Thyroid gland (tissue), 4 donors: ENCODE measurements around the gene THAP4.

Source experiments
- POLR2A ChIP-seq, 2 donors: fragments of 450-650 bp; IDR thresholded peaks; one replicate each; pipeline ENCODE4 v1.6.1; 2017; ENCODE audit warnings: antibody characterized with exemption in 2 of 2, mild to moderate bottlenecking in 2 of 2, moderate library complexity in 1 of 2
- TF ChIP-seq, protein P1 (sequence below), 6 experiments: fragments of 200-600 bp in 3 of 6; fragments of 450-650 bp in 3 of 6; sonication (generic) in 3 of 6; IDR thresholded peaks; one replicate each; pipeline ENCODE4 v1.5.1; 2016 to 2019; ENCODE audit warnings: antibody characterized with exemption in 6 of 6, mild to moderate bottlenecking in 2 of 6, inconsistent platforms in 1 of 6, moderate library complexity in 1 of 6

DNA sequence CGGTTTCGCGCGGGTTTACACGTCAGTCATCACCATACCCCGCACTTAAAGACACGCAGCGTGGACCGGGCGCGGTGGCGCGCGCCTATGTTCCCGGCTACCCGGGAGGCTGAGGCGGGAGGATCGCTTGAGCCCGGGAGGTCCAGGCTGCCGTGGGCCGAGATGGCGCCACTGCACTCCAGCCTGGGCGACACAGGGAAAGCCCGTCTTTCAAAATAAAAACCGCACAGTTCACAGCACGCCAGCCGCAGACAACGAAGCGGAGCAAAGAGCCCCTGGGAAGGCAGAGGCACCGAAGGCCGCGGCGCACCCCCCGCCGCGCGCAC lies 49.3 kb upstream of the THAP4 start:
- TF ChIP-seq, protein P1, sequence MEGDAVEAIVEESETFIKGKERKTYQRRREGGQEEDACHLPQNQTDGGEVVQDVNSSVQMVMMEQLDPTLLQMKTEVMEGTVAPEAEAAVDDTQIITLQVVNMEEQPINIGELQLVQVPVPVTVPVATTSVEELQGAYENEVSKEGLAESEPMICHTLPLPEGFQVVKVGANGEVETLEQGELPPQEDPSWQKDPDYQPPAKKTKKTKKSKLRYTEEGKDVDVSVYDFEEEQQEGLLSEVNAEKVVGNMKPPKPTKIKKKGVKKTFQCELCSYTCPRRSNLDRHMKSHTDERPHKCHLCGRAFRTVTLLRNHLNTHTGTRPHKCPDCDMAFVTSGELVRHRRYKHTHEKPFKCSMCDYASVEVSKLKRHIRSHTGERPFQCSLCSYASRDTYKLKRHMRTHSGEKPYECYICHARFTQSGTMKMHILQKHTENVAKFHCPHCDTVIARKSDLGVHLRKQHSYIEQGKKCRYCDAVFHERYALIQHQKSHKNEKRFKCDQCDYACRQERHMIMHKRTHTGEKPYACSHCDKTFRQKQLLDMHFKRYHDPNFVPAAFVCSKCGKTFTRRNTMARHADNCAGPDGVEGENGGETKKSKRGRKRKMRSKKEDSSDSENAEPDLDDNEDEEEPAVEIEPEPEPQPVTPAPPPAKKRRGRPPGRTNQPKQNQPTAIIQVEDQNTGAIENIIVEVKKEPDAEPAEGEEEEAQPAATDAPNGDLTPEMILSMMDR (IDR thresholded peaks at IDR 0.05): peak in 1 of 6 experiments; percentile 2
- no peak for TF ChIP-seq POLR2A (IDR thresholded peaks at IDR 0.05)
